Right lobe of liver (tissue), 4 donors: ENCODE measurements around the gene GFI1.
"Not testable (repeated sequence)": the region's sequence is repeated elsewhere in the genome, so short reads cannot be mapped to it uniquely, and the experiment has no call there.

Source experiments
- POLR2A ChIP-seq: fragments of 450-650 bp; IDR thresholded peaks from one replicate; pipeline ENCODE4 v1.6.1; 2017; ENCODE audit warnings: antibody characterized with exemption, mild to moderate bottlenecking
- TF ChIP-seq, protein P1 (sequence below), 4 donors: fragments of 200-600 bp in 3 of 4; fragments of 450-650 bp in 1 of 4; IDR thresholded peaks; one replicate each; pipeline versions ENCODE4 v1.5.1 to v1.8.0; 2016 to 2022; ENCODE audit warnings: antibody characterized with exemption in 4 of 4, mild to moderate bottlenecking in 2 of 4
- donor health status: DM: no; HTN: no; CAD: no.
- donor health status: DM: no; HTN: no; CAD: no.
- donor health status: DM: no; HTN: yes; CAD: no.

DNA sequence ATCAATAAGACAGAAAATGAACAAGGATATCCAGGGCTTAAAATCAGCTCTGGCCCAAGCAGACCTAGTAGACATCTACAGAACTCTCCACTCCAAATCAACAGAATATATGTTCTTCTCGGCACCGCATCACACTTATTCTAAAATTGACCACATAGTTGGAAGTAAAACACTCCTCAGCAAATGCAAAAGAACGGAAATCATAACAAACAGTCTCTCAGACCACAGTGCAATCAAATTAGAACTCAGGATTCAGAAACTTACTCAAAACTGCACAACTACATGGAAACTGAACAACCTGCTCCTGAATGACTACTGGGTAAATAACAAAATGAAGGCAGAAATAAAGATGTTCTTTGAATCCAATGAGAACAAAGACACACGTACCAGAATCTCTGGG, 45.6 kb upstream of the GFI1 start:
- TF ChIP-seq POLR2A: not testable (repeated sequence)
- TF ChIP-seq, protein P1, sequence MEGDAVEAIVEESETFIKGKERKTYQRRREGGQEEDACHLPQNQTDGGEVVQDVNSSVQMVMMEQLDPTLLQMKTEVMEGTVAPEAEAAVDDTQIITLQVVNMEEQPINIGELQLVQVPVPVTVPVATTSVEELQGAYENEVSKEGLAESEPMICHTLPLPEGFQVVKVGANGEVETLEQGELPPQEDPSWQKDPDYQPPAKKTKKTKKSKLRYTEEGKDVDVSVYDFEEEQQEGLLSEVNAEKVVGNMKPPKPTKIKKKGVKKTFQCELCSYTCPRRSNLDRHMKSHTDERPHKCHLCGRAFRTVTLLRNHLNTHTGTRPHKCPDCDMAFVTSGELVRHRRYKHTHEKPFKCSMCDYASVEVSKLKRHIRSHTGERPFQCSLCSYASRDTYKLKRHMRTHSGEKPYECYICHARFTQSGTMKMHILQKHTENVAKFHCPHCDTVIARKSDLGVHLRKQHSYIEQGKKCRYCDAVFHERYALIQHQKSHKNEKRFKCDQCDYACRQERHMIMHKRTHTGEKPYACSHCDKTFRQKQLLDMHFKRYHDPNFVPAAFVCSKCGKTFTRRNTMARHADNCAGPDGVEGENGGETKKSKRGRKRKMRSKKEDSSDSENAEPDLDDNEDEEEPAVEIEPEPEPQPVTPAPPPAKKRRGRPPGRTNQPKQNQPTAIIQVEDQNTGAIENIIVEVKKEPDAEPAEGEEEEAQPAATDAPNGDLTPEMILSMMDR (IDR thresholded peaks at IDR 0.05): not testable (repeated sequence)
